H1 (cell line): ENCODE results near the gene SGSM1. TPM values are rescaled to one million over a fixed set of nuclear protein-coding genes. Genes with fewer than 3 reads are reported as not detected.

Experiments
- CTCF ChIA-PET: fragments of 300-600 bp; sonication (Branson Sonifier 250); formaldehyde crosslinking; loops from one replicate; lab custom pipeline; 2021; ENCODE audit not compliant: partially characterized antibody; lab: Charles Lee
- POLR2A ChIA-PET: fragments of 300-600 bp; sonication (Branson Sonifier 250); formaldehyde crosslinking; loops from one replicate; lab custom pipeline; 2021; ENCODE audit warnings: inconsistent platforms; ENCODE audit not compliant: partially characterized antibody; lab: Charles Lee
- DNase-seq, 2 experiments: peaks; one replicate each; pipeline versions ENCODE4 v3.0.0 to v3.0.0-alpha.2; 2010 to 2022; ENCODE audit warnings: low spot score in 2 of 2, low read depth in 1 of 2, mixed read lengths in 1 of 2
- FAIRE-seq: peaks from 2 replicates; lab custom pipeline; 2011; peaks lifted over from hg19 to GRCh38; lab: Jason Lieb, UNC
- H2AFZ ChIP-seq: 2 replicates; pipeline ENCODE4 v1.8.1; 2012; ENCODE audit warnings: low read length, inconsistent platforms
- H2AK5ac ChIP-seq: 2 replicates; pipeline ENCODE4 v1.6.1; 2013; ENCODE audit warnings: low read depth, low read length
- H2BK120ac ChIP-seq: replicated peaks from 2 replicates; pipeline ENCODE3; 2013; ENCODE audit warnings: low read depth, low read length, inconsistent platforms
- H2BK12ac ChIP-seq: 2 replicates; pipeline ENCODE4 v1.6.1; 2013; ENCODE audit warnings: low read depth, low read length
- H2BK15ac ChIP-seq: 2 replicates; pipeline ENCODE4 v1.6.1; 2013; ENCODE audit warnings: low read length
- H2BK20ac ChIP-seq: 2 replicates; pipeline ENCODE4 v1.6.1; 2013; ENCODE audit warnings: low read length
- H2BK5ac ChIP-seq: 2 replicates; pipeline ENCODE4 v1.6.1; 2013; ENCODE audit warnings: low read depth, low read length
- H3K14ac ChIP-seq: 2 replicates; pipeline ENCODE4 v1.6.1; 2013; ENCODE audit warnings: inconsistent platforms; ENCODE audit not compliant: insufficient read length
- H3K18ac ChIP-seq: 2 replicates; pipeline ENCODE4 v1.6.1; 2013; ENCODE audit warnings: low read length; ENCODE audit errors: extremely low read depth
- H3K23ac ChIP-seq: 2 replicates; pipeline ENCODE4 v1.6.1; 2013; ENCODE audit warnings: inconsistent platforms; ENCODE audit not compliant: insufficient read length
- H3K23me2 ChIP-seq: 2 replicates; pipeline ENCODE4 v1.6.1; 2013; ENCODE audit warnings: low read depth, low read length
- H3K27ac ChIP-seq: 2 replicates; pipeline ENCODE4 v1.6.1; 2011; ENCODE audit warnings: low read depth, low read length, inconsistent platforms
- H3K27me3 ChIP-seq, 4 experiments: replicated peaks in 1 of 4; 1 replicate in 1 of 4; 2 replicates in 3 of 4; pipeline versions ENCODE4 v1.6.1 to v1.8.1; 2011 to 2013; ENCODE audit warnings: low read length in 3 of 4, mild to moderate bottlenecking in 3 of 4, inconsistent platforms in 2 of 4, mixed read lengths in 2 of 4, moderate library complexity in 1 of 4; ENCODE audit not compliant: control insufficient read depth in 3 of 4, insufficient read depth in 3 of 4; ENCODE audit errors: extremely low read depth in 1 of 4
- H3K36me3 ChIP-seq, 4 experiments: 2 replicates each; pipeline versions ENCODE4 v1.6.1 to v1.8.1; 2011 to 2013; ENCODE audit warnings: mild to moderate bottlenecking in 4 of 4, low read length in 3 of 4, moderate library complexity in 2 of 4, control low read depth in 1 of 4, inconsistent platforms in 1 of 4; ENCODE audit not compliant: insufficient read depth in 4 of 4, control insufficient read depth in 2 of 4
- H3K4ac ChIP-seq: replicated peaks from 2 replicates; pipeline ENCODE3; 2013; ENCODE audit warnings: low read length, low read depth, mixed read lengths, inconsistent platforms; ENCODE audit not compliant: insufficient read length
- H3K4me1 ChIP-seq, 4 experiments: replicated peaks in 1 of 4; 1 replicate in 1 of 4; 2 replicates in 3 of 4; pipeline versions ENCODE4 v1.6.1 to v1.8.1; 2011 to 2013; ENCODE audit warnings: low read length in 3 of 4, inconsistent platforms in 2 of 4, mixed read lengths in 1 of 4; ENCODE audit not compliant: insufficient read depth in 4 of 4, control insufficient read depth in 3 of 4
- H3K4me2 ChIP-seq, 2 experiments: 2 replicates each; pipeline versions ENCODE4 v1.6.1 to v1.8.1; 2011 to 2013; ENCODE audit warnings: low read depth in 2 of 2, low read length in 2 of 2, control low read depth in 1 of 2, inconsistent platforms in 1 of 2, mild to moderate bottlenecking in 1 of 2; ENCODE audit not compliant: insufficient read depth in 1 of 2
- H3K4me3 ChIP-seq, 4 experiments: fragments of 200-600, 300-600 bp in 1 of 4; sonication (generic), shearing (Covaris generic), sonication (Bioruptor Twin) in 1 of 4; 2 replicates each; pipeline versions ENCODE4 v1.5.1 to v1.8.1; 2011 to 2016; ENCODE audit warnings: low read length in 4 of 4, low read depth in 3 of 4, control low read depth in 2 of 4, inconsistent platforms in 2 of 4, mild to moderate bottlenecking in 2 of 4, mixed read lengths in 1 of 4, moderate library complexity in 1 of 4; ENCODE audit not compliant: insufficient read depth in 2 of 4; ENCODE audit errors: extremely low read depth in 1 of 4
- H3K56ac ChIP-seq: replicated peaks from 2 replicates; pipeline ENCODE3; 2013; ENCODE audit warnings: low read depth, mild to moderate bottlenecking, mixed read lengths, low read length, inconsistent platforms; ENCODE audit not compliant: insufficient read length
- H3K79me1 ChIP-seq: 2 replicates; pipeline ENCODE4 v1.6.1; 2013; ENCODE audit warnings: low read depth, low read length, control low read depth
- H3K79me2 ChIP-seq, 2 experiments: 2 replicates each; pipeline versions ENCODE4 v1.6.1 to v1.8.1; 2012 to 2013; ENCODE audit warnings: low read length in 2 of 2, mild to moderate bottlenecking in 2 of 2, inconsistent platforms in 1 of 2; ENCODE audit not compliant: insufficient read depth in 2 of 2, control insufficient read depth in 1 of 2
- H3K9ac ChIP-seq, 4 experiments: replicated peaks in 1 of 4; 1 replicate in 1 of 4; 2 replicates in 3 of 4; pipeline versions ENCODE4 v1.6.1 to v1.8.1; 2011 to 2013; ENCODE audit warnings: low read depth in 3 of 4, low read length in 3 of 4, control low read depth in 2 of 4, mild to moderate bottlenecking in 2 of 4, moderate library complexity in 2 of 4, inconsistent platforms in 1 of 4; ENCODE audit errors: extremely low read depth in 1 of 4
- H3K9me3 ChIP-seq, 2 experiments: 2 replicates each; pipeline versions ENCODE4 v1.6.1 to v1.8.1; 2012 to 2013; ENCODE audit warnings: mild to moderate bottlenecking in 2 of 2, moderate library complexity in 2 of 2, control low read depth in 1 of 2, inconsistent platforms in 1 of 2, low read depth in 1 of 2, low read length in 1 of 2, mixed read lengths in 1 of 2; ENCODE audit not compliant: insufficient read depth in 2 of 2
- H4K20me1 ChIP-seq, 2 experiments: replicated peaks in 1 of 2; 2 replicates each; pipeline versions ENCODE3 to v1.8.1; 2011 to 2013; ENCODE audit warnings: inconsistent platforms in 2 of 2, low read length in 2 of 2, mild to moderate bottlenecking in 1 of 2; ENCODE audit not compliant: insufficient read depth in 2 of 2, control insufficient read depth in 1 of 2
- H4K5ac ChIP-seq: 2 replicates; pipeline ENCODE4 v1.6.1; 2013; ENCODE audit warnings: low read length, low read depth, mixed read lengths, inconsistent platforms; ENCODE audit not compliant: insufficient read length
- H4K8ac ChIP-seq: 2 replicates; pipeline ENCODE4 v1.8.0; 2013; ENCODE audit warnings: mild to moderate bottlenecking, moderate library complexity, low read length, inconsistent platforms; ENCODE audit not compliant: insufficient read depth; ENCODE audit errors: extremely low read depth
- H4K91ac ChIP-seq: replicated peaks from 2 replicates; pipeline ENCODE3; 2013; ENCODE audit warnings: low read length, mixed read lengths, inconsistent platforms; ENCODE audit not compliant: insufficient read length
- BRCA1 ChIP-seq: IDR thresholded peaks from 2 replicates; pipeline ENCODE4 v1.6.1; 2012; ENCODE audit warnings: low read depth, low read length, improper control_type of control experiment
- CTCF ChIP-seq, 3 experiments: IDR thresholded peaks; 1 replicate in 2 of 3; 2 replicates in 1 of 3; pipeline versions ENCODE4 v1.5.1 to v1.6.1; 2011; ENCODE audit warnings: low read length in 3 of 3, mild to moderate bottlenecking in 3 of 3, inconsistent platforms in 2 of 3, low read depth in 1 of 3, moderate library complexity in 1 of 3; ENCODE audit not compliant: insufficient read depth in 1 of 3; ENCODE audit errors: control extremely low read depth in 1 of 3
- E2F6 ChIP-seq: IDR thresholded peaks from 2 replicates; pipeline ENCODE4 v1.6.1; 2012; ENCODE audit warnings: inconsistent platforms
- RAD21 ChIP-seq, 2 experiments: IDR thresholded peaks in 1 of 2; conservative IDR thresholded peaks in 1 of 2; 2 replicates each; pipeline ENCODE4 v1.6.1; 2011; ENCODE audit warnings: low read depth in 2 of 2, low read length in 2 of 2, improper control_type of control experiment in 1 of 2, inconsistent platforms in 1 of 2, mild to moderate bottlenecking in 1 of 2, moderate library complexity in 1 of 2
- YY1 ChIP-seq: IDR thresholded peaks from 2 replicates; pipeline ENCODE4 v1.6.1; 2011; ENCODE audit warnings: low read depth, mild to moderate bottlenecking, low read length
- ZNF274 ChIP-seq: IDR thresholded peaks from 2 replicates; pipeline ENCODE4 v1.7.0; 2012; ENCODE audit warnings: low read length, borderline replicate concordance; ENCODE audit errors: extremely low read depth
- WGBS, 2 experiments: shearing (Covaris generic) in 1 of 2; methylation state at CpG; one replicate each; pipeline versions ENCODE4 v1.1.6 to v1.1.7; 2013 to 2015; ENCODE audit warnings: low lambda C conversion rate in 2 of 2, mixed read lengths in 2 of 2, inconsistent platforms in 1 of 2, low coverage in 1 of 2, missing lambda C conversion rate in 1 of 2; ENCODE audit not compliant: insufficient replicate concordance in 2 of 2, insufficient coverage in 1 of 2, insufficient read length in 1 of 2; ENCODE audit errors: extremely low coverage in 1 of 2, missing lambda C conversion rate in 1 of 2; 5-methylcytosine and 5-hydroxymethylcytosine counted together
- polyA plus RNA-seq, 7 experiments: library from polyadenylated mRNA; depleted of rRNA in 3 of 7; stranded (reverse) in 5 of 7; unstranded in 2 of 7; fragments of >200 nt in 5 of 7; fragments of 200-250 nt in 2 of 7; gene quantifications; 1 replicate in 5 of 7; 2 replicates in 1 of 7; 4 replicates in 1 of 7; pipeline versions ENCODE4 v1.2.1 to v1.2.3, GENCODE V29; 2011 to 2013; ENCODE audit warnings: missing spikeins in 2 of 7, mixed read lengths in 2 of 7
- total RNA-seq: library from RNA; stranded (reverse); fragmentation: NEBNext Ultra II Directional; extraction: Animal tissue kit (Norgen Biotek cat#: 25700); gene quantifications from 2 replicates; pipeline ENCODE4 v1.2.1, GENCODE V29; 2021

Gene SGSM1
- total and polyA plus RNA-seq, 2 of the 8 experiments (the other 6 are each of a cell fraction or from before 2014, with no cell fraction given), result 2.8 to 5.2 TPM

DNA sequence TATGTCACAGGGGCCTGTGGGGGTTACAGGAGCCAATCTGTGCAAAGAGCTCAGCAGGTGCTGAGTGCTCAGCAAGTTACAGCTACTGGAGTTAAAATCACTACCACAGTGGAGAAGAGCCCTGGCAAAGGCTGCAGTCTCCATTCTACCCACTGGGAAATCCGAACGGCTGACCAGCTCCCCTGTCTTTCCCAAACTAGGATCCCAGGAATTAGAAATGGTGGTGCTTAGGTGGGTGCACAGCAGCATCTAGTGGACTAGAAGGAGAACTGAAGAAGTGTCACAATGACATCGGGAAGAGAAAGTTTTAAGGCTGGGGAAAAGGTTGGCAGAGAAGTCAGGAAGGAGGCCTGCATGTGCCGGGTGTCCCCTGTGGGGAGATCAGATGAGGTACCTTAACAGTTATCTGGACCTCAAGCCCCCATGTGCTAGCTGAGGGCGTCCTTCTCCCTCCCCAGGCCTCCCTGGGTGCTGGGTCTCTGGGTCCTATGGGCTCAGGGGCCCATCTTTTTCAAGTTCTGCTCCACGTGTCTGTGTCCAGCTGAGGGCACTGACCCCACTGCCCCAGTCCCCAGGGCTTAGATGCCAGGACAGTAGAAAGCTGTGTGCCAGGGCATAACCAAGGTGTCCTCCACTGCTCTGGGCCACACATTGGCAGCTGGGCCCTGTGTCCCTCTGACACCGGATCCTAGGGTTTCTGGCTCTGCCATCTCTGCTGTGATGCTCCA, 33.4 kb upstream of the SGSM1 start:
- ChIA-PET POLR2A (no interaction called here), CTCF (interaction anchor here (0.7 to 7.1 kb wide), 43 partner anchors 9 to 286 kb away, joined by 3 to 66 read pairs (median 4); no protein-coding TSS in a partner anchor)
- no peak overlapping the region for H4K91ac ChIP-seq
- peak overlapping the region; percentile 42; the same call in 1 of the 2 replicates for H2AFZ ChIP-seq
- no peak overlapping the region; the same call in none of the 2 replicates for H4K8ac ChIP-seq
- no peak overlapping the region for H3K4ac ChIP-seq
- no peak overlapping the region for H3K23ac ChIP-seq
- H2BK5ac ChIP-seq, result no peak overlapping the region
- H3K9me3 ChIP-seq, result no peaks in the 10 kb centered on the region
- no peak overlapping the region for H3K27ac ChIP-seq
- DNase-seq (peak; percentile 49 to 56), FAIRE-seq (peak; percentile 92)
- WGBS, 2 experiments, result 63% methylated on average over 7 of the region's 7 CpGs; no CpG with 5 or more reads in 1 of the 2 experiments
- no peaks in the 10 kb centered on the region for H3K27me3 ChIP-seq
- no peak overlapping the region for H3K4me2 ChIP-seq
- H3K79me2 ChIP-seq, result no peaks in the 10 kb centered on the region
- no peak overlapping the region for H4K5ac ChIP-seq
- H2BK15ac ChIP-seq, result no peak overlapping the region
- no peaks in the 10 kb centered on the region for H3K79me1 ChIP-seq
- no peaks in the 10 kb centered on the region; a peak in 3 of 7 replicates for H3K4me1 ChIP-seq
- peak; percentile 15 to 95 (median 86) for TF ChIP-seq CTCF (IDR thresholded peaks at IDR 0.05; ENCODE audit: control extremely low read depth in 1 of 3, insufficient read depth in 1 of 3, low read depth in 1 of 3, low read length in 3 of 3)
- no peak for TF ChIP-seq ZNF274
- TF ChIP-seq E2F6, result no peak
- peak; percentile 85 for TF ChIP-seq RAD21 (IDR thresholded peaks at IDR 0.05 in 1 of 2, conservative IDR thresholded peaks at IDR 0.05 in 1 of 2; ENCODE audit: low read depth in 2 of 2, low read length in 2 of 2)
- TF ChIP-seq YY1, result peak; percentile 83
- no peak for TF ChIP-seq BRCA1
- H3K18ac ChIP-seq, result no peak overlapping the region
- H2BK12ac ChIP-seq, result no peak overlapping the region
- H2BK20ac ChIP-seq, result no peak overlapping the region
- no peaks in the 10 kb centered on the region for H4K20me1 ChIP-seq
- no peak overlapping the region for H3K4me3 ChIP-seq
- no peak overlapping the region for H3K56ac ChIP-seq
- H3K36me3 ChIP-seq, result no peaks in the 10 kb centered on the region
- H2AK5ac ChIP-seq, result no peak overlapping the region
- no peaks in the 10 kb centered on the region; the same call in 1 of the 2 replicates for H3K23me2 ChIP-seq
- no peak overlapping the region for H3K9ac ChIP-seq
- no peak overlapping the region for H3K14ac ChIP-seq
- H2BK120ac ChIP-seq, result no peak overlapping the region
